A549 (cell line): Measurements from ENCODE around the gene CRK. TPM values are rescaled to one million over a fixed set of nuclear protein-coding genes. Genes with fewer than 3 reads are reported as not detected.

Experiments used
- ATAC-seq, 2 experiments: fragments of 200-7000 bp in 1 of 2; fragments of >200 bp in 1 of 2; cut with Nextera tagmentation in 1 of 2; cut with Tn5 transposase in 1 of 2; 3 replicates each; pipeline versions ENCODE4 v1.8.0 to v1.9.1; 2018 to 2020; ENCODE audit warnings: mild to moderate bottlenecking in 1 of 2, moderate library complexity in 1 of 2
- CTCF ChIA-PET: fragments of 300-600 bp; sonication (Branson Sonifier 250); formaldehyde crosslinking; extraction: SDS; loops from one replicate; lab custom pipeline; 2021; ENCODE audit warnings: antibody characterized with exemption, inconsistent platforms; lab: Yijun Ruan, JAX
- POLR2A ChIA-PET: fragments of 350-600 bp; formaldehyde crosslinking; extraction: SDS; loops from one replicate; lab custom pipeline; 2021; ENCODE audit warnings: antibody characterized with exemption, inconsistent platforms; lab: Yijun Ruan, JAX
- DNase-seq, 2 experiments: peaks; one replicate each; pipeline versions ENCODE4 v3.0.0 to v3.0.0-alpha.2; 2011 to 2016; ENCODE audit warnings: low read depth in 1 of 2, low spot score in 1 of 2
- FAIRE-seq: peaks from 2 replicates; lab custom pipeline; 2011; peaks lifted over from hg19 to GRCh38; lab: Jason Lieb, UNC
- H3K27ac ChIP-seq, 2 experiments: fragments of >200 bp; sonication (Bioruptor Twin); formaldehyde crosslinking; 3 replicates each; pipeline ENCODE4 v1.5.1; 2016 to 2017
- H3K4me1 ChIP-seq: fragments of >200 bp; sonication (Bioruptor Twin); formaldehyde crosslinking; 3 replicates; pipeline ENCODE4 v1.6.1; 2016
- H3K4me2 ChIP-seq: fragments of >200 bp; sonication (Bioruptor Twin); formaldehyde crosslinking; 3 replicates; pipeline ENCODE4 v1.6.1; 2016
- H3K4me3 ChIP-seq: fragments of >200 bp; sonication (Bioruptor Twin); formaldehyde crosslinking; 3 replicates; pipeline ENCODE4 v1.5.1; 2016
- H3K9me3 ChIP-seq: fragments of >200 bp; sonication (Bioruptor Twin); formaldehyde crosslinking; 3 replicates; pipeline ENCODE4 v1.6.1; 2016
- BHLHE40 ChIP-seq: IDR thresholded peaks from 2 replicates; pipeline ENCODE4 v1.6.1; 2012; ENCODE audit warnings: low read depth, low read length, inconsistent platforms
- CEBPB ChIP-seq, 2 experiments: fragments of >200 bp in 1 of 2; sonication (Bioruptor Twin) in 1 of 2; formaldehyde crosslinking in 1 of 2; IDR thresholded peaks; 2 replicates each; pipeline ENCODE4 v1.6.1; 2012 to 2016
- CHD2 ChIP-seq: fragments of 150-350 bp; IDR thresholded peaks from 2 replicates; pipeline ENCODE4 v1.6.1; 2014; ENCODE audit warnings: low read length; ENCODE audit not compliant: partially characterized antibody
- EHF ChIP-seq: fragments of 250-450 bp; sonication (Bioruptor Pico); IDR thresholded peaks from 2 replicates; pipeline ENCODE4 v1.5.0; 2020; ENCODE audit warnings: mild to moderate bottlenecking
- ELK1 ChIP-seq: fragments of 150-350 bp; IDR thresholded peaks from 2 replicates; pipeline ENCODE4 v1.6.1; 2014; ENCODE audit warnings: low read depth, mild to moderate bottlenecking, low read length
- FOSB ChIP-seq: fragments of 250-450 bp; sonication (Bioruptor Pico); IDR thresholded peaks from 2 replicates; pipeline ENCODE4 v1.5.0; 2020; ENCODE audit warnings: mild to moderate bottlenecking, moderate library complexity
- FOSL2 ChIP-seq, 2 experiments: fragments of 450-650 bp in 1 of 2; fragments of >200 bp in 1 of 2; sonication (Bioruptor Twin) in 1 of 2; formaldehyde crosslinking; IDR thresholded peaks; 2 replicates each; pipeline versions ENCODE4 v1.5.0 to v1.6.1; 2016 to 2020; ENCODE audit warnings: mild to moderate bottlenecking in 1 of 2, moderate library complexity in 1 of 2
- FOXS1 ChIP-seq: fragments of 250-450 bp; sonication (Bioruptor Pico); IDR thresholded peaks from 2 replicates; pipeline ENCODE4 v1.5.0; 2020; ENCODE audit warnings: mild to moderate bottlenecking, moderate library complexity
- GATA3 ChIP-seq: IDR thresholded peaks from 2 replicates; pipeline ENCODE4 v1.6.1; 2012; ENCODE audit warnings: borderline replicate concordance
- HDAC2 ChIP-seq: fragments of 200-600 bp; sonication (generic); IDR thresholded peaks from 2 replicates; pipeline ENCODE4 v1.6.1; 2016
- HOXB5 ChIP-seq: fragments of 250-450 bp; sonication (Bioruptor Pico); IDR thresholded peaks from 2 replicates; pipeline ENCODE4 v1.5.0; 2020; ENCODE audit warnings: mild to moderate bottlenecking, moderate library complexity
- KDM5A ChIP-seq: fragments of 200-600 bp; sonication (generic); IDR thresholded peaks from 2 replicates; pipeline ENCODE4 v1.6.1; 2016; ENCODE audit warnings: antibody characterized with exemption, mild to moderate bottlenecking
- MAZ ChIP-seq: fragments of 150-350 bp; IDR thresholded peaks from 2 replicates; pipeline ENCODE4 v1.6.1; 2014; ENCODE audit warnings: antibody characterized with exemption, low read depth, low read length, borderline replicate concordance
- MYC ChIP-seq: IDR thresholded peaks from 2 replicates; pipeline ENCODE4 v1.6.1; 2012; ENCODE audit warnings: mild to moderate bottlenecking, inconsistent platforms, low read length, improper control_type of control experiment, borderline replicate concordance
- NR3C1 ChIP-seq: fragments of >200 bp; sonication (Bioruptor Twin); formaldehyde crosslinking; IDR thresholded peaks from 3 replicates; pipeline ENCODE4 v1.6.1; 2017
- PHF8 ChIP-seq: fragments of 200-600 bp; sonication (generic); IDR thresholded peaks from 2 replicates; pipeline ENCODE4 v1.6.1; 2016; ENCODE audit warnings: low read depth, mild to moderate bottlenecking, antibody characterized with exemption, moderate library complexity, borderline replicate concordance
- POLR2A ChIP-seq: IDR thresholded peaks from 2 replicates; pipeline ENCODE4 v1.6.1; 2012; ENCODE audit warnings: mild to moderate bottlenecking, low read length
- RARB ChIP-seq: fragments of 250-450 bp; sonication (Bioruptor Pico); IDR thresholded peaks from 2 replicates; pipeline ENCODE4 v1.8.0; 2021; ENCODE audit warnings: mild to moderate bottlenecking, moderate library complexity
- RCOR1 ChIP-seq: fragments of 150-350 bp; IDR thresholded peaks from 2 replicates; pipeline ENCODE4 v1.6.1; 2014; ENCODE audit warnings: antibody characterized with exemption, low read length, low read depth
- RNF2 ChIP-seq: fragments of 200-600 bp; sonication (generic); IDR thresholded peaks from 2 replicates; pipeline ENCODE4 v1.6.1; 2016; ENCODE audit warnings: low read depth, mild to moderate bottlenecking, antibody characterized with exemption, moderate library complexity, borderline replicate concordance
- SMC3 ChIP-seq: fragments of >200 bp; sonication (Bioruptor Twin); formaldehyde crosslinking; IDR thresholded peaks from 3 replicates; pipeline ENCODE4 v1.6.1; 2018; ENCODE audit warnings: inconsistent platforms
- SREBF2 ChIP-seq: fragments of 450-650 bp; IDR thresholded peaks from 2 replicates; pipeline ENCODE4 v1.6.1; 2014; ENCODE audit warnings: mild to moderate bottlenecking, moderate library complexity
- TFCP2L1 ChIP-seq: fragments of 250-450 bp; sonication (Bioruptor Pico); IDR thresholded peaks from 2 replicates; pipeline ENCODE4 v1.5.0; 2021; ENCODE audit warnings: mild to moderate bottlenecking
- ZFP36 ChIP-seq: fragments of 450-650 bp; IDR thresholded peaks from 2 replicates; pipeline ENCODE4 v1.6.1; 2014; ENCODE audit warnings: borderline replicate concordance; ENCODE audit not compliant: partially characterized antibody
- ZNF302 ChIP-seq: fragments of 250-450 bp; sonication (Bioruptor Pico); IDR thresholded peaks from 2 replicates; pipeline ENCODE4 v1.9.0; 2021; ENCODE audit warnings: inconsistent platforms, mild to moderate bottlenecking, moderate library complexity
- WGBS: methylation state at CpG from one replicate; pipeline ENCODE4 v1.1.6; 2017; ENCODE audit errors: missing lambda C conversion rate; 5-methylcytosine and 5-hydroxymethylcytosine counted together
- polyA plus RNA-seq, 4 experiments: library from polyadenylated mRNA; depleted of rRNA in 3 of 4; stranded (reverse); fragments of >200 nt; fragmentation: RNase III in 1 of 4; extraction: RNeasy Plus Mini Kit Qiagen cat#74134 plus additional on column Dnase treatment in 1 of 4; gene quantifications; 2 replicates in 3 of 4; 3 replicates in 1 of 4; pipeline ENCODE4 v1.2.3, GENCODE V29; 2011 to 2017
- TF ChIP-seq, protein P1 (sequence below): fragments of 250-450 bp; sonication (Bioruptor Pico); IDR thresholded peaks from 2 replicates; pipeline ENCODE4 v1.5.0; 2021; ENCODE audit warnings: mild to moderate bottlenecking, moderate library complexity, borderline replicate concordance
- TF ChIP-seq, protein P2 (sequence below): IDR thresholded peaks from 2 replicates; pipeline ENCODE4 v1.6.1; 2012; ENCODE audit warnings: low read depth, borderline replicate concordance
- TF ChIP-seq, protein P3 (sequence below): fragments of 450-650 bp; IDR thresholded peaks from 2 replicates; pipeline ENCODE4 v1.6.1; 2014; ENCODE audit warnings: antibody characterized with exemption

Gene CRK
- polyA plus RNA-seq, 2 of the 4 experiments (the other 2 are of a cell fraction) = 76.5 to 124 TPM

DNA sequence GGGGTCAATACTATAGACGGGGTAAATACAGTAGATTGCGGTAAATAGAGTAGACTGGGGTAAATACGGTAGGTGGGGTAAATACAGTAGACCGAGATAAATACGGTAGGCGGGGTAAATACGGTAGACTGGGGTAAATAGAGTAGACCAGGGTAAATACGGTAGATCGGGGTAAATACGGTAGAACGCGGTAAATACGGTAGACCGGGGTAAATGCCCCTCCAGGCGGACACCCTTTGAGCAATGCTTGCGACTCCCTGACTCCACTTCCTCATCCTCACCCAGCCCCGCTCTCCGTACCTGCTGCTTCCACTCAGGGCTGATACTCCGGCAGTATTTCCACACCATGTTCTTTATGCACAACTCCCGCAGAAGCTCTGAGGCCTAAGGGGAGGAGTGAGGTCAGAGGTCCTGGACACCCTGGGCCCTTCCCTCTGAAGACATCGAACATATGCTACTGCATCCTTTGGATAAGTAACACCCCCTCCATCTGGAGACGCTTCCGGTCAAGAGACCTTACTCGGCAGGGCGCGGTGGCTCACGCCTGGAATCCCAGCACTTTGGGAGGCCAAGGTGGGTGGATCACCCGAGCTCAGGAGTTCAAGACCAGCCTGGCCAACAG, 13.3 kb upstream of the CRK start (continued):
- TF ChIP-seq, protein P1, sequence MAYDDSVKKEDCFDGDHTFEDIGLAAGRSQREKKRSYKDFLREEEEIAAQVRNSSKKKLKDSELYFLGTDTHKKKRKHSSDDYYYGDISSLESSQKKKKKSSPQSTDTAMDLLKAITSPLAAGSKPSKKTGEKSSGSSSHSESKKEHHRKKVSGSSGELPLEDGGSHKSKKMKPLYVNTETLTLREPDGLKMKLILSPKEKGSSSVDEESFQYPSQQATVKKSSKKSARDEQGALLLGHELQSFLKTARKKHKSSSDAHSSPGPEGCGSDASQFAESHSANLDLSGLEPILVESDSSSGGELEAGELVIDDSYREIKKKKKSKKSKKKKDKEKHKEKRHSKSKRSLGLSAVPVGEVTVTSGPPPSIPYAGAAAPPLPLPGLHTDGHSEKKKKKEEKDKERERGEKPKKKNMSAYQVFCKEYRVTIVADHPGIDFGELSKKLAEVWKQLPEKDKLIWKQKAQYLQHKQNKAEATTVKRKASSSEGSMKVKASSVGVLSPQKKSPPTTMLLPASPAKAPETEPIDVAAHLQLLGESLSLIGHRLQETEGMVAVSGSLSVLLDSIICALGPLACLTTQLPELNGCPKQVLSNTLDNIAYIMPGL (CRISPR knock-in tag) = no peak
- TF ChIP-seq FOXS1 (CRISPR knock-in tag) (0 out of 2 replicates have a peak, but pooled peaks have one; percentile 60), MAZ (peak; percentile 73; the same call in 1 of the 2 replicates), HOXB5 (CRISPR knock-in tag) (no peak), RCOR1 (peak; percentile 98), HDAC2 (peak; percentile 100), FOSL2 (IDR thresholded peaks at IDR 0.05) (no peak), FOSL2 (CRISPR knock-in tag; IDR thresholded peaks at IDR 0.05) (0 out of 2 replicates have a peak, but pooled peaks have one; percentile 10), FOSB (CRISPR knock-in tag) (0 out of 2 replicates have a peak, but pooled peaks have one; percentile 56)
- TF ChIP-seq, protein P2, sequence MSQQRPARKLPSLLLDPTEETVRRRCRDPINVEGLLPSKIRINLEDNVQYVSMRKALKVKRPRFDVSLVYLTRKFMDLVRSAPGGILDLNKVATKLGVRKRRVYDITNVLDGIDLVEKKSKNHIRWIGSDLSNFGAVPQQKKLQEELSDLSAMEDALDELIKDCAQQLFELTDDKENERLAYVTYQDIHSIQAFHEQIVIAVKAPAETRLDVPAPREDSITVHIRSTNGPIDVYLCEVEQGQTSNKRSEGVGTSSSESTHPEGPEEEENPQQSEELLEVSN = no peak
- TF ChIP-seq, all 56 proteins: peak for 17

DNA sequence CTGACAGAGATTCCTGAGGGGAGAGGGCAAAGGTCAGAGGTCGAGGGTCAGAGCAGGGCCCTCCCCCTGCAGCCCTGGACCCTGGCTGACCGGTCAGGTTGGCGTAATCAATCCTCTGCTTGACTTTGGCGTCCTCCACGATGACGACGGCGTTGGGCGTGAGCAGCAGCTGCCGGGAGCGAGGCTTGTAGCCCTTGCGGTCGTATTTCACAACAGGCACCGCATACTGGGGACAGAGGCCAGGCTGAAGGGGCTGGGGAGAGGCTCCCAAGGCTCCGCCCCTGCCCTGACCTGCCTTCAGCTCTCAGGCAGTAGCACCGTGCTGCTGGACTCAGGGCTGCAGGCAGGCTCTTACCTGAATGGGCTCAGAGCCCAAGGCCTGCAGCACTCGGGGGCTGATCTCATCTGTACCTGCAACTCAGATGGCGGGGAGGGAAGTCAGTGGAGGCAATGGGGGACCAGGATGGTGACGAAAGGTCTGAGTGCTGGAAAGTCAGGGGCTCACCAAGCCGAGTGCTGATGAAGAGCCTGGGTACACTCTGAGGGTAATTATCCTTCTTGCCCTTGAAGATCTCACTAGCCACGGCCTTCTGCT, 12.0 kb upstream of the CRK start:
- CTCF ChIA-PET = no interaction called here
- Histone ChIP-seq H3K27ac (no peak overlapping the region), H3K4me1 (no peaks in the 10 kb centered on the region), H3K4me3 (no peak overlapping the region), H3K4me2 (no peak overlapping the region), H3K9me3 (no peaks in the 10 kb centered on the region)
- DNase-seq (no peak), ATAC-seq (no peak), FAIRE-seq (no peak)
- no peak for TF ChIP-seq EHF (CRISPR knock-in tag)
- no peak for TF ChIP-seq GATA3
- no peak for TF ChIP-seq MYC
- TF ChIP-seq, protein P3, sequence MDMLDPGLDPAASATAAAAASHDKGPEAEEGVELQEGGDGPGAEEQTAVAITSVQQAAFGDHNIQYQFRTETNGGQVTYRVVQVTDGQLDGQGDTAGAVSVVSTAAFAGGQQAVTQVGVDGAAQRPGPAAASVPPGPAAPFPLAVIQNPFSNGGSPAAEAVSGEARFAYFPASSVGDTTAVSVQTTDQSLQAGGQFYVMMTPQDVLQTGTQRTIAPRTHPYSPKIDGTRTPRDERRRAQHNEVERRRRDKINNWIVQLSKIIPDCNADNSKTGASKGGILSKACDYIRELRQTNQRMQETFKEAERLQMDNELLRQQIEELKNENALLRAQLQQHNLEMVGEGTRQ = no peak
- no peak for TF ChIP-seq SREBF2
- peak in 1 of 2 experiments; percentile 35; a peak in 1 of 4 replicates for TF ChIP-seq CEBPB (IDR thresholded peaks at IDR 0.05)
- POLR2A ChIA-PET = no interaction called here
- WGBS = 79% methylated on average over 21 of the region's 21 CpGs

- ATAC-seq (no peak), DNase-seq (no peak), FAIRE-seq (no peak)
- Histone ChIP-seq H3K4me2 (no peak overlapping the region), H3K9me3 (no peaks in the 10 kb centered on the region), H3K27ac (no peak overlapping the region), H3K4me1 (no peaks in the 10 kb centered on the region), H3K4me3 (no peak overlapping the region)
- TF ChIP-seq ZNF302 (no peak), RNF2 (no peak), ZFP36 (no peak), CHD2 (no peak), KDM5A (no peak), PHF8 (no peak), POLR2A (no peak), BHLHE40 (no peak), TFCP2L1 (CRISPR knock-in tag) (no peak), SMC3 (no peak), NR3C1 (no peak), ELK1 (no peak), RARB (CRISPR knock-in tag) (no peak), GATA3 (no peak)
- TF ChIP-seq, protein P2 = no peak
- TF ChIP-seq, protein P3 = no peak
- POLR2A ChIA-PET = no interaction called here
- WGBS = 96% methylated on average over 5 of the region's 16 CpGs
- CTCF ChIA-PET = no interaction called here
Measured at GRCh38 chr17:1467258-1467657, 11.2 kb upstream of the CRK start.
